H1 (cell line): ENCODE measurements around the gene FIGNL2. TPM values are rescaled to one million over a fixed set of nuclear protein-coding genes. Genes with fewer than 3 reads are reported as not detected.

ENCODE experiments used
- CTCF ChIA-PET: fragments of 300-600 bp; sonication (Branson Sonifier 250); formaldehyde crosslinking; loops from one replicate; lab custom pipeline; 2021; ENCODE audit not compliant: partially characterized antibody; lab: Charles Lee
- POLR2A ChIA-PET: fragments of 300-600 bp; sonication (Branson Sonifier 250); formaldehyde crosslinking; loops from one replicate; lab custom pipeline; 2021; ENCODE audit warnings: inconsistent platforms; ENCODE audit not compliant: partially characterized antibody; lab: Charles Lee
- DNase-seq, 2 experiments: peaks; one replicate each; pipeline versions ENCODE4 v3.0.0 to v3.0.0-alpha.2; 2010 to 2022; ENCODE audit warnings: low spot score in 2 of 2, low read depth in 1 of 2, mixed read lengths in 1 of 2
- FAIRE-seq: peaks from 2 replicates; lab custom pipeline; 2011; peaks lifted over from hg19 to GRCh38; lab: Jason Lieb, UNC
- H2AFZ ChIP-seq: 2 replicates; pipeline ENCODE4 v1.8.1; 2012; ENCODE audit warnings: low read length, inconsistent platforms
- H2AK5ac ChIP-seq: 2 replicates; pipeline ENCODE4 v1.6.1; 2013; ENCODE audit warnings: low read depth, low read length
- H2BK120ac ChIP-seq: replicated peaks from 2 replicates; pipeline ENCODE3; 2013; ENCODE audit warnings: low read depth, low read length, inconsistent platforms
- H2BK12ac ChIP-seq: 2 replicates; pipeline ENCODE4 v1.6.1; 2013; ENCODE audit warnings: low read depth, low read length
- H2BK15ac ChIP-seq: 2 replicates; pipeline ENCODE4 v1.6.1; 2013; ENCODE audit warnings: low read length
- H2BK20ac ChIP-seq: 2 replicates; pipeline ENCODE4 v1.6.1; 2013; ENCODE audit warnings: low read length
- H2BK5ac ChIP-seq: 2 replicates; pipeline ENCODE4 v1.6.1; 2013; ENCODE audit warnings: low read depth, low read length
- H3K14ac ChIP-seq: 2 replicates; pipeline ENCODE4 v1.6.1; 2013; ENCODE audit warnings: inconsistent platforms; ENCODE audit not compliant: insufficient read length
- H3K18ac ChIP-seq: 2 replicates; pipeline ENCODE4 v1.6.1; 2013; ENCODE audit warnings: low read length; ENCODE audit errors: extremely low read depth
- H3K23ac ChIP-seq: 2 replicates; pipeline ENCODE4 v1.6.1; 2013; ENCODE audit warnings: inconsistent platforms; ENCODE audit not compliant: insufficient read length
- H3K23me2 ChIP-seq: 2 replicates; pipeline ENCODE4 v1.6.1; 2013; ENCODE audit warnings: low read depth, low read length
- H3K27ac ChIP-seq: 2 replicates; pipeline ENCODE4 v1.6.1; 2011; ENCODE audit warnings: low read depth, low read length, inconsistent platforms
- H3K27me3 ChIP-seq, 4 experiments: replicated peaks in 1 of 4; 1 replicate in 1 of 4; 2 replicates in 3 of 4; pipeline versions ENCODE4 v1.6.1 to v1.8.1; 2011 to 2013; ENCODE audit warnings: low read length in 3 of 4, mild to moderate bottlenecking in 3 of 4, inconsistent platforms in 2 of 4, mixed read lengths in 2 of 4, moderate library complexity in 1 of 4; ENCODE audit not compliant: control insufficient read depth in 3 of 4, insufficient read depth in 3 of 4; ENCODE audit errors: extremely low read depth in 1 of 4
- H3K36me3 ChIP-seq, 4 experiments: 2 replicates each; pipeline versions ENCODE4 v1.6.1 to v1.8.1; 2011 to 2013; ENCODE audit warnings: mild to moderate bottlenecking in 4 of 4, low read length in 3 of 4, moderate library complexity in 2 of 4, control low read depth in 1 of 4, inconsistent platforms in 1 of 4; ENCODE audit not compliant: insufficient read depth in 4 of 4, control insufficient read depth in 2 of 4
- H3K4ac ChIP-seq: replicated peaks from 2 replicates; pipeline ENCODE3; 2013; ENCODE audit warnings: low read length, low read depth, mixed read lengths, inconsistent platforms; ENCODE audit not compliant: insufficient read length
- H3K4me1 ChIP-seq, 4 experiments: replicated peaks in 1 of 4; 1 replicate in 1 of 4; 2 replicates in 3 of 4; pipeline versions ENCODE4 v1.6.1 to v1.8.1; 2011 to 2013; ENCODE audit warnings: low read length in 3 of 4, inconsistent platforms in 2 of 4, mixed read lengths in 1 of 4; ENCODE audit not compliant: insufficient read depth in 4 of 4, control insufficient read depth in 3 of 4
- H3K4me2 ChIP-seq, 2 experiments: 2 replicates each; pipeline versions ENCODE4 v1.6.1 to v1.8.1; 2011 to 2013; ENCODE audit warnings: low read depth in 2 of 2, low read length in 2 of 2, control low read depth in 1 of 2, inconsistent platforms in 1 of 2, mild to moderate bottlenecking in 1 of 2; ENCODE audit not compliant: insufficient read depth in 1 of 2
- H3K4me3 ChIP-seq, 4 experiments: fragments of 200-600, 300-600 bp in 1 of 4; sonication (generic), shearing (Covaris generic), sonication (Bioruptor Twin) in 1 of 4; 2 replicates each; pipeline versions ENCODE4 v1.5.1 to v1.8.1; 2011 to 2016; ENCODE audit warnings: low read length in 4 of 4, low read depth in 3 of 4, control low read depth in 2 of 4, inconsistent platforms in 2 of 4, mild to moderate bottlenecking in 2 of 4, mixed read lengths in 1 of 4, moderate library complexity in 1 of 4; ENCODE audit not compliant: insufficient read depth in 2 of 4; ENCODE audit errors: extremely low read depth in 1 of 4
- H3K56ac ChIP-seq: replicated peaks from 2 replicates; pipeline ENCODE3; 2013; ENCODE audit warnings: low read depth, mild to moderate bottlenecking, mixed read lengths, low read length, inconsistent platforms; ENCODE audit not compliant: insufficient read length
- H3K79me1 ChIP-seq: 2 replicates; pipeline ENCODE4 v1.6.1; 2013; ENCODE audit warnings: low read depth, low read length, control low read depth
- H3K79me2 ChIP-seq, 2 experiments: 2 replicates each; pipeline versions ENCODE4 v1.6.1 to v1.8.1; 2012 to 2013; ENCODE audit warnings: low read length in 2 of 2, mild to moderate bottlenecking in 2 of 2, inconsistent platforms in 1 of 2; ENCODE audit not compliant: insufficient read depth in 2 of 2, control insufficient read depth in 1 of 2
- H3K9ac ChIP-seq, 4 experiments: replicated peaks in 1 of 4; 1 replicate in 1 of 4; 2 replicates in 3 of 4; pipeline versions ENCODE4 v1.6.1 to v1.8.1; 2011 to 2013; ENCODE audit warnings: low read depth in 3 of 4, low read length in 3 of 4, control low read depth in 2 of 4, mild to moderate bottlenecking in 2 of 4, moderate library complexity in 2 of 4, inconsistent platforms in 1 of 4; ENCODE audit errors: extremely low read depth in 1 of 4
- H3K9me3 ChIP-seq, 2 experiments: 2 replicates each; pipeline versions ENCODE4 v1.6.1 to v1.8.1; 2012 to 2013; ENCODE audit warnings: mild to moderate bottlenecking in 2 of 2, moderate library complexity in 2 of 2, control low read depth in 1 of 2, inconsistent platforms in 1 of 2, low read depth in 1 of 2, low read length in 1 of 2, mixed read lengths in 1 of 2; ENCODE audit not compliant: insufficient read depth in 2 of 2
- H4K20me1 ChIP-seq, 2 experiments: replicated peaks in 1 of 2; 2 replicates each; pipeline versions ENCODE3 to v1.8.1; 2011 to 2013; ENCODE audit warnings: inconsistent platforms in 2 of 2, low read length in 2 of 2, mild to moderate bottlenecking in 1 of 2; ENCODE audit not compliant: insufficient read depth in 2 of 2, control insufficient read depth in 1 of 2
- H4K5ac ChIP-seq: 2 replicates; pipeline ENCODE4 v1.6.1; 2013; ENCODE audit warnings: low read length, low read depth, mixed read lengths, inconsistent platforms; ENCODE audit not compliant: insufficient read length
- H4K8ac ChIP-seq: 2 replicates; pipeline ENCODE4 v1.8.0; 2013; ENCODE audit warnings: mild to moderate bottlenecking, moderate library complexity, low read length, inconsistent platforms; ENCODE audit not compliant: insufficient read depth; ENCODE audit errors: extremely low read depth
- H4K91ac ChIP-seq: replicated peaks from 2 replicates; pipeline ENCODE3; 2013; ENCODE audit warnings: low read length, mixed read lengths, inconsistent platforms; ENCODE audit not compliant: insufficient read length
- BACH1 ChIP-seq: IDR thresholded peaks from 2 replicates; pipeline ENCODE4 v1.6.1; 2012; ENCODE audit warnings: low read length, improper control_type of control experiment
- CEBPB ChIP-seq: IDR thresholded peaks from 2 replicates; pipeline ENCODE4 v1.6.1; 2012; ENCODE audit warnings: low read depth, low read length
- POLR2A ChIP-seq, 2 experiments: IDR thresholded peaks; 1 replicate in 1 of 2; 2 replicates in 1 of 2; pipeline ENCODE4 v1.6.1; 2011; ENCODE audit warnings: low read depth in 2 of 2, low read length in 2 of 2, mild to moderate bottlenecking in 2 of 2; ENCODE audit errors: control extremely low read depth in 1 of 2
- SUZ12 ChIP-seq: fragments of 200-600 bp; sonication (generic); IDR thresholded peaks from 2 replicates; pipeline ENCODE4 v1.6.1; 2012; ENCODE audit warnings: mild to moderate bottlenecking, inconsistent platforms, low read length, moderate library complexity, mixed read lengths
- TAF1 ChIP-seq: IDR thresholded peaks from 2 replicates; pipeline ENCODE4 v1.6.1; 2011; ENCODE audit warnings: mild to moderate bottlenecking, low read depth, low read length
- TAF7 ChIP-seq: optimal IDR thresholded peaks from 2 replicates; pipeline ENCODE3; 2011; ENCODE audit warnings: low read depth, mild to moderate bottlenecking, inconsistent platforms, low read length, moderate library complexity, borderline replicate concordance
- polyA plus RNA-seq, 7 experiments: library from polyadenylated mRNA; depleted of rRNA in 3 of 7; stranded (reverse) in 5 of 7; unstranded in 2 of 7; fragments of >200 nt in 5 of 7; fragments of 200-250 nt in 2 of 7; gene quantifications; 1 replicate in 5 of 7; 2 replicates in 1 of 7; 4 replicates in 1 of 7; pipeline versions ENCODE4 v1.2.1 to v1.2.3, GENCODE V29; 2011 to 2013; ENCODE audit warnings: missing spikeins in 2 of 7, mixed read lengths in 2 of 7
- total RNA-seq: library from RNA; stranded (reverse); fragmentation: NEBNext Ultra II Directional; extraction: Animal tissue kit (Norgen Biotek cat#: 25700); gene quantifications from 2 replicates; pipeline ENCODE4 v1.2.1, GENCODE V29; 2021

Gene FIGNL2
- total and polyA plus RNA-seq, 2 of the 8 experiments (the other 6 are each of a cell fraction or from before 2014, with no cell fraction given), result 6.5 to 7.1 TPM

DNA sequence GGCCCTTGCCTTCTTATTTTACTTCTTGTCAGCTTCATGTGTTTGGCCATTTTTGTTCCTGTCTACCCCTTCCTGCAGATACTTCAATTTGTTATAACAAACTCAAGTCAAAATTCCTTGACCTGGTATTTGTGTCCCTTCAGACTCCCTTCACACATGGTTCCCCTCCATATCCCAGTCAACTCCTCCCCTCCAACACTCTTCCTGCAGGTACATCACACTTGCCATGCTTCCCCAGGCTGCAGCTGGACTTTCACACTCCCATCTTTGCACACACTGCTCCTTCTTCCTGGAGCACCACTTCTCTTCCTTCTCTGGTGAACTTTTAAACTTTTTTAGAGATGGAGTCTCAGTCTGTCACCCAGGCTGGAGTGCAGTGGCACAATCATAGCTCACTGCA is 18.9 kb upstream of the FIGNL2 start:
- Histone ChIP-seq H3K36me3 (no peaks in the 10 kb centered on the region), H4K91ac (no peak overlapping the region), H2BK120ac (no peak overlapping the region), H3K79me1 (no peaks in the 10 kb centered on the region), H3K4ac (no peak overlapping the region), H3K4me3 (no peak overlapping the region), H3K27ac (no peak overlapping the region), H3K18ac (no peak overlapping the region), H4K8ac (no peak overlapping the region), H2AK5ac (peak overlapping the region; percentile 77; the same call in 1 of the 2 replicates), H2BK5ac (no peak overlapping the region; the same call in 1 of the 2 replicates), H3K23me2 (peaks cover 23% of the 10 kb centered on the region), H3K56ac (no peak overlapping the region), H3K9me3 (no peaks in the 10 kb centered on the region), H2BK12ac (no peak overlapping the region), H3K4me1 (peaks cover 19 to 50% (median 41%) of the 10 kb centered on the region in 4 experiments), H2BK15ac (no peak overlapping the region; the same call in 1 of the 2 replicates), H4K5ac (no peak overlapping the region), H4K20me1 (no peaks in the 10 kb centered on the region), H3K27me3 (peaks cover 0 to 29% (median 24%) of the 10 kb centered on the region in 4 experiments; a peak in 6 of 7 replicates), H2AFZ (no peak overlapping the region), H3K4me2 (no peak overlapping the region; a peak in 1 of 4 replicates), H3K14ac (no peak overlapping the region), H3K9ac (no peak overlapping the region), H2BK20ac (no peak overlapping the region), H3K23ac (no peak overlapping the region), H3K79me2 (no peaks in the 10 kb centered on the region)
- ChIA-PET CTCF (interaction anchor here (0.9 to 10.6 kb wide), 7 partner anchors 8 to 52 kb away, joined by 3 to 132 read pairs (median 4); a partner anchor contains a TSS), POLR2A (interaction anchor here (0.6 to 11.2 kb wide), 6 partner anchors 11 to 56 kb away, joined by 3 to 107 read pairs (median 3); partner anchors contain the start of gene FIGNL2)
- no peak for DNase-seq
- FAIRE-seq, result no peak
- TF ChIP-seq TAF7 (no peak), SUZ12 (no peak), BACH1 (no peak), CEBPB (no peak), TAF1 (no peak), POLR2A (IDR thresholded peaks at IDR 0.05; ENCODE audit: control extremely low read depth in 1 of 2, low read depth in 2 of 2, low read length in 2 of 2) (no peak)
